OCI-LY7 (cell line): ENCODE results near the gene MN1.

Experiments used
- EZH2phosphoT487 ChIP-seq: fragments of 200-600 bp; sonication (generic); IDR thresholded peaks from 2 replicates; pipeline ENCODE4 v1.6.1; 2018; ENCODE audit warnings: low read depth, borderline replicate concordance, mild to moderate bottlenecking, mixed run types, antibody characterized with exemption, low read length, moderate library complexity, mixed read lengths
- TF ChIP-seq, protein P1 (sequence below): fragments of 200-600 bp; sonication (generic); conservative IDR thresholded peaks from 2 replicates; pipeline ENCODE4 v1.5.1; 2014; ENCODE audit warnings: mild to moderate bottlenecking, antibody characterized with exemption, low read length, moderate library complexity, mixed read lengths

DNA sequence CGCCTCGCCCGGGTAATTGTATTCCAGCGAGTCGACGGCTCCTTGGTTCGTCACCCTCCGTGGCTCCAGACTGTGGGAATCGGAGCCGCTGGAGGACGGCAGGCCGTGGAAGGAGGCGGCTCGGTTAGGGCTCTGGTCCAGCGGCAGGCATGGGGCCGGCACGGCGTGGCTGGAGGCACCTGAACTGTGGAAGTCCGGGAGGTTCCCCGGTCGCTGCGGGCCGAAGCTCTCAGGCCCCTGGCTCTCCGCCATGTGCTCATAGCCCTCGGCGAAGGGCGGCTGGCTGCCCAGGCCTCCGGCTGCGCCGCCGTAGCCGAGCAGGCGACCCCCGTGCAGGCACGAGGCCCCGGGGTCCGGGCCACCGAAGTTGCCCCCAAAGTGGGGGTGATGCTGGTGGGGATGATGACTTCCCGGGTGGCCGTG is 1.7 kb downstream of the MN1 start:
- TF ChIP-seq EZH2phosphoT487: no peak
- TF ChIP-seq, protein P1, sequence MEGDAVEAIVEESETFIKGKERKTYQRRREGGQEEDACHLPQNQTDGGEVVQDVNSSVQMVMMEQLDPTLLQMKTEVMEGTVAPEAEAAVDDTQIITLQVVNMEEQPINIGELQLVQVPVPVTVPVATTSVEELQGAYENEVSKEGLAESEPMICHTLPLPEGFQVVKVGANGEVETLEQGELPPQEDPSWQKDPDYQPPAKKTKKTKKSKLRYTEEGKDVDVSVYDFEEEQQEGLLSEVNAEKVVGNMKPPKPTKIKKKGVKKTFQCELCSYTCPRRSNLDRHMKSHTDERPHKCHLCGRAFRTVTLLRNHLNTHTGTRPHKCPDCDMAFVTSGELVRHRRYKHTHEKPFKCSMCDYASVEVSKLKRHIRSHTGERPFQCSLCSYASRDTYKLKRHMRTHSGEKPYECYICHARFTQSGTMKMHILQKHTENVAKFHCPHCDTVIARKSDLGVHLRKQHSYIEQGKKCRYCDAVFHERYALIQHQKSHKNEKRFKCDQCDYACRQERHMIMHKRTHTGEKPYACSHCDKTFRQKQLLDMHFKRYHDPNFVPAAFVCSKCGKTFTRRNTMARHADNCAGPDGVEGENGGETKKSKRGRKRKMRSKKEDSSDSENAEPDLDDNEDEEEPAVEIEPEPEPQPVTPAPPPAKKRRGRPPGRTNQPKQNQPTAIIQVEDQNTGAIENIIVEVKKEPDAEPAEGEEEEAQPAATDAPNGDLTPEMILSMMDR: no peak
